IMR-90 (cell line): ENCODE results near the gene FLOT2. TPM values are rescaled to one million over a fixed set of nuclear protein-coding genes. Genes with fewer than 3 reads are reported as not detected.

Source experiments
- ATAC-seq: fragments of 200-7000 bp; cut with Tn5 transposase; 2 replicates; pipeline ENCODE4 v1.9.1; 2020; ENCODE audit warnings: low read depth, mild to moderate bottlenecking, moderate library complexity
- BruUV-seq: library from RNA; stranded (reverse); fragments of 400-500 nt; replicated peaks from 2 replicates; lab custom pipeline; 2021; lab: Mats Ljungman, UMichigan
- CTCF ChIA-PET: fragments of 300-600 bp; formaldehyde crosslinking; extraction: SDS; loops from one replicate; lab custom pipeline; 2021; ENCODE audit warnings: antibody characterized with exemption; lab: Yijun Ruan, JAX
- POLR2A ChIA-PET: fragments of 300-600 bp; sonication (Branson Sonifier 250); formaldehyde crosslinking; loops from one replicate; lab custom pipeline; 2022; ENCODE audit warnings: antibody characterized with exemption; ENCODE audit not compliant: unreplicated experiment; lab: Charles Lee
- DNase-seq: peaks from one replicate; pipeline ENCODE4 v3.0.0; 2013
- H2AFZ ChIP-seq: replicated peaks from 2 replicates; pipeline ENCODE3; 2013; ENCODE audit warnings: low read length, mild to moderate bottlenecking; ENCODE audit not compliant: poor library complexity
- H2AK5ac ChIP-seq: 2 replicates; pipeline ENCODE4 v1.6.1; 2013; ENCODE audit warnings: low read depth, low read length, inconsistent platforms
- H2AK9ac ChIP-seq: replicated peaks from 2 replicates; pipeline ENCODE3; 2013; ENCODE audit warnings: mild to moderate bottlenecking, low read depth, low read length, moderate library complexity; ENCODE audit not compliant: poor library complexity
- H2BK120ac ChIP-seq: 2 replicates; pipeline ENCODE4 v1.6.1; 2013; ENCODE audit warnings: low read depth, low read length, inconsistent platforms
- H2BK15ac ChIP-seq: 3 replicates; pipeline ENCODE4 v1.6.1; 2013; ENCODE audit warnings: low read depth, low read length, inconsistent platforms
- H2BK20ac ChIP-seq: 2 replicates; pipeline ENCODE4 v1.6.1; 2013; ENCODE audit warnings: low read depth, mild to moderate bottlenecking, inconsistent platforms, low read length, moderate library complexity
- H2BK5ac ChIP-seq: 2 replicates; pipeline ENCODE4 v1.6.1; 2013; ENCODE audit warnings: mild to moderate bottlenecking, low read depth, low read length, inconsistent platforms; ENCODE audit not compliant: poor library complexity, severe bottlenecking
- H3K14ac ChIP-seq: replicated peaks from 2 replicates; pipeline ENCODE4 v1.6.1; 2013; ENCODE audit warnings: low read depth, low read length, inconsistent platforms
- H3K18ac ChIP-seq: 2 replicates; pipeline ENCODE4 v1.6.1; 2013; ENCODE audit warnings: low read depth, low read length, control low read depth
- H3K23ac ChIP-seq: 2 replicates; pipeline ENCODE4 v1.6.1; 2013; ENCODE audit warnings: low read depth, low read length, inconsistent platforms
- H3K27ac ChIP-seq: 2 replicates; pipeline ENCODE4 v1.5.1; 2013; ENCODE audit warnings: mild to moderate bottlenecking, control low read depth, low read length; ENCODE audit not compliant: insufficient read depth
- H3K27me3 ChIP-seq: 2 replicates; pipeline ENCODE4 v1.6.1; 2013; ENCODE audit warnings: low read length; ENCODE audit not compliant: control insufficient read depth, insufficient read depth
- H3K36me3 ChIP-seq: 2 replicates; pipeline ENCODE4 v1.6.1; 2013; ENCODE audit warnings: low read length, mixed read lengths; ENCODE audit not compliant: control insufficient read depth, insufficient read depth
- H3K4ac ChIP-seq: 2 replicates; pipeline ENCODE4 v1.6.1; 2013; ENCODE audit warnings: low read depth, low read length, inconsistent platforms
- H3K4me1 ChIP-seq: 2 replicates; pipeline ENCODE4 v1.6.1; 2013; ENCODE audit warnings: low read length, mixed read lengths; ENCODE audit not compliant: control insufficient read depth, insufficient read depth
- H3K4me2 ChIP-seq: 2 replicates; pipeline ENCODE4 v1.6.1; 2013; ENCODE audit warnings: low read depth, mild to moderate bottlenecking, control low read depth, low read length, moderate library complexity
- H3K4me3 ChIP-seq: 2 replicates; pipeline ENCODE4 v1.5.1; 2013; ENCODE audit warnings: low read depth, mild to moderate bottlenecking, control low read depth, low read length, moderate library complexity; ENCODE audit not compliant: insufficient read depth
- H3K56ac ChIP-seq: 2 replicates; pipeline ENCODE4 v1.6.1; 2013; ENCODE audit warnings: low read length, inconsistent platforms; ENCODE audit not compliant: insufficient read depth; ENCODE audit errors: extremely low read depth
- H3K79me1 ChIP-seq, 2 experiments: 2 replicates each; pipeline ENCODE4 v1.6.1; 2013; ENCODE audit warnings: low read length in 2 of 2, inconsistent platforms in 1 of 2, low read depth in 1 of 2
- H3K9ac ChIP-seq: 2 replicates; pipeline ENCODE4 v1.6.1; 2013; ENCODE audit warnings: low read depth, low read length, control low read depth
- H3K9me1 ChIP-seq: 2 replicates; pipeline ENCODE4 v1.6.1; 2013; ENCODE audit warnings: low read length, inconsistent platforms; ENCODE audit not compliant: insufficient read depth
- H3K9me3 ChIP-seq: 2 replicates; pipeline ENCODE4 v1.6.1; 2013; ENCODE audit warnings: low read length; ENCODE audit not compliant: control insufficient read depth, insufficient read depth
- H4K20me1 ChIP-seq: 2 replicates; pipeline ENCODE4 v1.6.1; 2013; ENCODE audit warnings: low read length, inconsistent platforms; ENCODE audit not compliant: insufficient read depth
- H4K5ac ChIP-seq: 2 replicates; pipeline ENCODE4 v1.6.1; 2013; ENCODE audit warnings: mild to moderate bottlenecking, low read depth, low read length, control low read depth
- H4K8ac ChIP-seq, 2 experiments: 2 replicates each; pipeline ENCODE4 v1.6.1; 2013; ENCODE audit warnings: low read depth in 2 of 2, low read length in 2 of 2, control low read depth in 1 of 2, inconsistent platforms in 1 of 2
- H4K91ac ChIP-seq: 2 replicates; pipeline ENCODE4 v1.6.1; 2013; ENCODE audit warnings: low read depth, low read length, inconsistent platforms; ENCODE audit not compliant: insufficient read depth
- SMC3 ChIP-seq: fragments of 150-350 bp; IDR thresholded peaks from 2 replicates; pipeline ENCODE4 v1.6.1; 2016; ENCODE audit warnings: low read depth, mild to moderate bottlenecking, antibody characterized with exemption, low read length, moderate library complexity
- WGBS, 2 experiments: methylation state at CpG; one replicate each; pipeline versions ENCODE4 v1.1.5 to v1.1.7; 2013; ENCODE audit warnings: missing lambda C conversion rate in 2 of 2; ENCODE audit not compliant: insufficient read length in 1 of 2; ENCODE audit errors: extremely low coverage in 2 of 2; 5-methylcytosine and 5-hydroxymethylcytosine counted together
- dilution Hi-C: fragments of 300-500 bp; cut with HindIII; formaldehyde crosslinking; loops from one replicate; pipeline ENCODE4 v1.14.3; 2018; ENCODE audit warnings: low sequenced_read_pairs; ENCODE audit not compliant: unreplicated experiment
- in situ Hi-C: fragments of 300-500 bp; cut with MboI; formaldehyde crosslinking; loops from 3 replicates; pipeline ENCODE4 v1.14.3; 2019; ENCODE audit warnings: low sequenced_read_pairs, inconsistent platforms, mixed read lengths
- intact Hi-C: fragments of 100-400 bp; cut with micrococcal nuclease; formaldehyde crosslinking; loops from 2 replicates; pipeline ENCODE4 v1.10.0; 2022
- polyA plus RNA-seq, 3 experiments: library from polyadenylated mRNA; depleted of rRNA; stranded (reverse); fragments of >200 nt; gene quantifications; 2 replicates each; pipeline ENCODE4 v1.2.3, GENCODE V29; 2012; ENCODE audit warnings: low replicate concordance in 1 of 3
- total RNA-seq: library from RNA; depleted of rRNA; stranded (reverse); fragments of >200 nt; gene quantifications from 2 replicates; pipeline ENCODE4 v1.2.3, GENCODE V29; 2012
- TF ChIP-seq, protein P1 (sequence below): conservative IDR thresholded peaks from 2 replicates; pipeline ENCODE4 v1.5.1; 2012; ENCODE audit warnings: mild to moderate bottlenecking, low read depth, low read length, improper control_type of control experiment

The FLOT2 gene
- total and polyA plus RNA-seq, 2 of the 4 experiments (the other 2 are of a cell fraction), result 19.7 to 67.9 TPM

- Histone ChIP-seq H3K9me3 (no peaks in the 10 kb centered on the region), H3K4me3 (no peak overlapping the region), H3K18ac (no peak overlapping the region), H3K4me2 (no peak overlapping the region), H4K5ac (no peak overlapping the region), H3K56ac (no peak overlapping the region), H2AK9ac (no peak overlapping the region), H2BK15ac (no peak overlapping the region), H2AK5ac (no peak overlapping the region), H2BK20ac (no peak overlapping the region), H3K36me3 (peaks cover 74% of the 10 kb centered on the region), H3K79me1 (peaks cover 27 to 63% of the 10 kb centered on the region in 2 experiments), H3K14ac (no peak overlapping the region), H3K27me3 (no peaks in the 10 kb centered on the region), H3K9ac (no peak overlapping the region), H4K20me1 (peaks cover 41% of the 10 kb centered on the region; the same call in 1 of the 2 replicates), H4K8ac (no peak overlapping the region), H2BK5ac (no peak overlapping the region), H4K91ac (no peak overlapping the region), H3K4ac (no peak overlapping the region), H3K23ac (no peak overlapping the region), H3K9me1 (peaks cover 9% of the 10 kb centered on the region), H2AFZ (no peak overlapping the region), H3K4me1 (peaks cover 16% of the 10 kb centered on the region), H3K27ac (no peak overlapping the region), H2BK120ac (no peak overlapping the region)
- in situ Hi-C loops, result no loop called here
- TF ChIP-seq SMC3, result no peak
- TF ChIP-seq, protein P1, sequence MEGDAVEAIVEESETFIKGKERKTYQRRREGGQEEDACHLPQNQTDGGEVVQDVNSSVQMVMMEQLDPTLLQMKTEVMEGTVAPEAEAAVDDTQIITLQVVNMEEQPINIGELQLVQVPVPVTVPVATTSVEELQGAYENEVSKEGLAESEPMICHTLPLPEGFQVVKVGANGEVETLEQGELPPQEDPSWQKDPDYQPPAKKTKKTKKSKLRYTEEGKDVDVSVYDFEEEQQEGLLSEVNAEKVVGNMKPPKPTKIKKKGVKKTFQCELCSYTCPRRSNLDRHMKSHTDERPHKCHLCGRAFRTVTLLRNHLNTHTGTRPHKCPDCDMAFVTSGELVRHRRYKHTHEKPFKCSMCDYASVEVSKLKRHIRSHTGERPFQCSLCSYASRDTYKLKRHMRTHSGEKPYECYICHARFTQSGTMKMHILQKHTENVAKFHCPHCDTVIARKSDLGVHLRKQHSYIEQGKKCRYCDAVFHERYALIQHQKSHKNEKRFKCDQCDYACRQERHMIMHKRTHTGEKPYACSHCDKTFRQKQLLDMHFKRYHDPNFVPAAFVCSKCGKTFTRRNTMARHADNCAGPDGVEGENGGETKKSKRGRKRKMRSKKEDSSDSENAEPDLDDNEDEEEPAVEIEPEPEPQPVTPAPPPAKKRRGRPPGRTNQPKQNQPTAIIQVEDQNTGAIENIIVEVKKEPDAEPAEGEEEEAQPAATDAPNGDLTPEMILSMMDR, result peak; percentile 14; the same call in 1 of the 2 replicates
- ATAC-seq (no peak), DNase-seq (no peak)
- POLR2A ChIA-PET, result no interaction called here
- 93% methylated on average over 9 of the region's 20 CpGs; no CpG with 5 or more reads in 1 of the 2 experiments for WGBS, 2 experiments
- CTCF ChIA-PET, result interaction anchor here (1.0 kb wide), 1 partner anchor 186 kb away, joined by 3 read pairs; no protein-coding TSS in a partner anchor
- intact Hi-C loops, result no loop called here
- dilution Hi-C loops, result no loop called here
- no TSS peak for BruUV-seq
Measured at GRCh38 chr17:28912281-28912937, 14.9 kb upstream of the FLOT2 start.
